BLaER1 treated with 17β-estradiol and CSF1 and Interleukin-3, amounts not matched to agents 10 nM and 100 nM (cell line): ENCODE data around the gene S100A8.
"Not testable (repeated sequence)": the region's sequence is repeated elsewhere in the genome, so short reads cannot be mapped to it uniquely, and the experiment has no call there.

Source experiments
- H3K27ac ChIP-seq, 11 experiments: shearing (Covaris generic); formaldehyde crosslinking; 2 replicates each; pipeline ENCODE4 v1.8.1; 2022
- H3K27me3 ChIP-seq, 11 experiments: shearing (Covaris generic); formaldehyde crosslinking; 2 replicates each; pipeline ENCODE4 v1.8.1; 2022
- H3K36me3 ChIP-seq, 11 experiments: shearing (Covaris generic); formaldehyde crosslinking; 2 replicates each; pipeline ENCODE4 v1.8.1; 2022
- H3K4me1 ChIP-seq, 10 experiments: shearing (Covaris generic); formaldehyde crosslinking; 2 replicates each; pipeline ENCODE4 v1.8.1; 2022
- H3K4me2 ChIP-seq, 11 experiments: shearing (Covaris generic); formaldehyde crosslinking; 2 replicates each; pipeline ENCODE4 v1.8.1; 2022
- H3K4me3 ChIP-seq, 10 experiments: shearing (Covaris generic); formaldehyde crosslinking; 2 replicates each; pipeline ENCODE4 v1.8.1; 2022
- H3K9ac ChIP-seq, 11 experiments: shearing (Covaris generic); formaldehyde crosslinking; 2 replicates each; pipeline ENCODE4 v1.8.1; 2022
- H3K9me3 ChIP-seq, 11 experiments: shearing (Covaris generic); formaldehyde crosslinking; replicated peaks in 1 of 11; 2 replicates each; pipeline ENCODE4 v1.8.1; 2022
- H4K20me1 ChIP-seq, 11 experiments: shearing (Covaris generic); formaldehyde crosslinking; 2 replicates each; pipeline ENCODE4 v1.8.1; 2022
- Cebpa-rat ChIP-seq, 11 experiments: shearing (Covaris generic); IDR thresholded peaks; 2 replicates each; pipeline ENCODE4 v1.8.1; 2022

S100A8 gene

DNA sequence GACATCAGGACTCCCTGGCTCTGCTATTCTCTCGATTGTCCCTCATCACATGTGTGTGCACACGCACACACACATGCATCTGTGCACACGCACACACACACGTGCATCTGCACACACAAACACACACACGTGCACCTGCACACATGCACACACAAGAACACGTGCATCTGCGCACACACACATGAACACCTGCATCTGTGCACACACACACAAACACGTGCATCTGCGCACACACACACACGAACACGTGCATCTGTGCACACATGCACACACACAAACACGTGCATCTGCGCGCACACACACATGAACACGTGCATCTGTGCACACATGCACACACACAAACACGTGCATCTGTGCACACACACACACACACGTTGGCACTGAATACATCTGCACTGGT is 40.1 kb upstream of the S100A8 start:
- Histone ChIP-seq H3K9ac (no peak overlapping the region), H3K27me3 (no peaks in the 10 kb centered on the region), H3K4me1 (peaks cover 0 to under 1% (median 0%) of the 10 kb centered on the region in 10 experiments; a peak in 1 of 20 replicates), H3K36me3 (no peaks in the 10 kb centered on the region), H3K4me3 (no peak overlapping the region), H4K20me1 (no peaks in the 10 kb centered on the region), H3K9me3 (no peaks in the 10 kb centered on the region), H3K27ac (no peak overlapping the region), H3K4me2 (no peak overlapping the region)
- no peak for TF ChIP-seq Cebpa-rat (IDR thresholded peaks at IDR 0.05)

DNA sequence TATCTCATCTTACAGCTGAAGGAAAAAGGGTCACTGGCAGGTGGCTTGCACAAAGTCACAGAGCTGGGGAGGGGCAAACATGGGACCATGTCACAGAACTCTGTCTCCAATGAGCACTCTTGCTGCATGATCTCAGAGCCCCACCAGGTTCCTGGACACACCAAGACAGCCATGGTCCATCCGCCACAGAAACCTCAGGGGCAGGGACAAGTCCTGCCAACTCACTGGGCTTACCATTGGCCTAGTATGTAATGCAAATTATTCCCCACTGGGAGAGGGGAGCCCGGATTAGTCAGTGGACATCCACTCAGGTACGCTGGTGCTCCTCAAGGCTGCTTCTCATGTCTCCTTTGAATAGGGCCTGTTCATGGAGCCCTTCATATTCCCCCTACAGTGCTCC is 39.7 kb upstream of the S100A8 start:
- no peak overlapping the region for H3K27ac ChIP-seq
- no peak overlapping the region for H3K9ac ChIP-seq

DNA sequence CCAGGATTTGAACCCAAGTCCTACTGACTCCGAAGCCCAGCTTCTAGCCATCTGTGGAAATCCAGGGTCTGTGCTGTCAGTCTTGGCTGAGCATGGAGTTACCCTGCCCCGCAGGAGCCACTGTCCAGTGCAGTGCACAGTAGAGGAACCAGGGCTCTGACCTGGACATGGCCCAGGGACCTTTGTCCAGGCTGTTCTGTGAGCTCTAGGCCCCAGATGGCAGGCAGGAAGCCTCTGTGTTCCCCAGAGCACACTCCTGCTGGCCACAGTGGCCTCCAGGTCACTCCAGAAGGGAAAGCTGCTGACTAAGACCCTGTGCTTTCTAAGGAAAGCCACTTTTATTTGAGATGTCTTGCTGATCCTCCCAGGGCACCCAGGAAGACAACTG is 39.3 kb upstream of the S100A8 start:
- TF ChIP-seq Cebpa-rat (IDR thresholded peaks at IDR 0.05): no peak
- no peak overlapping the region for H3K9ac ChIP-seq
- no peak overlapping the region for H3K4me2 ChIP-seq
- H3K4me1 ChIP-seq: no peaks in the 10 kb centered on the region
- no peaks in the 10 kb centered on the region for H3K27me3 ChIP-seq
- no peak overlapping the region for H3K4me3 ChIP-seq
- no peaks in the 10 kb centered on the region for H3K9me3 ChIP-seq
- H3K27ac ChIP-seq: no peak overlapping the region
- no peaks in the 10 kb centered on the region for H3K36me3 ChIP-seq
- H4K20me1 ChIP-seq: no peaks in the 10 kb centered on the region

More for the DNA sequence above, 39.7 kb upstream of the S100A8 start:
- Histone ChIP-seq H3K27me3 (no peaks in the 10 kb centered on the region), H3K4me3 (no peak overlapping the region), H3K4me2 (no peak overlapping the region), H4K20me1 (no peaks in the 10 kb centered on the region), H3K9me3 (no peaks in the 10 kb centered on the region), H3K4me1 (no peaks in the 10 kb centered on the region), H3K36me3 (no peaks in the 10 kb centered on the region)
- TF ChIP-seq Cebpa-rat (IDR thresholded peaks at IDR 0.05): no peak

DNA sequence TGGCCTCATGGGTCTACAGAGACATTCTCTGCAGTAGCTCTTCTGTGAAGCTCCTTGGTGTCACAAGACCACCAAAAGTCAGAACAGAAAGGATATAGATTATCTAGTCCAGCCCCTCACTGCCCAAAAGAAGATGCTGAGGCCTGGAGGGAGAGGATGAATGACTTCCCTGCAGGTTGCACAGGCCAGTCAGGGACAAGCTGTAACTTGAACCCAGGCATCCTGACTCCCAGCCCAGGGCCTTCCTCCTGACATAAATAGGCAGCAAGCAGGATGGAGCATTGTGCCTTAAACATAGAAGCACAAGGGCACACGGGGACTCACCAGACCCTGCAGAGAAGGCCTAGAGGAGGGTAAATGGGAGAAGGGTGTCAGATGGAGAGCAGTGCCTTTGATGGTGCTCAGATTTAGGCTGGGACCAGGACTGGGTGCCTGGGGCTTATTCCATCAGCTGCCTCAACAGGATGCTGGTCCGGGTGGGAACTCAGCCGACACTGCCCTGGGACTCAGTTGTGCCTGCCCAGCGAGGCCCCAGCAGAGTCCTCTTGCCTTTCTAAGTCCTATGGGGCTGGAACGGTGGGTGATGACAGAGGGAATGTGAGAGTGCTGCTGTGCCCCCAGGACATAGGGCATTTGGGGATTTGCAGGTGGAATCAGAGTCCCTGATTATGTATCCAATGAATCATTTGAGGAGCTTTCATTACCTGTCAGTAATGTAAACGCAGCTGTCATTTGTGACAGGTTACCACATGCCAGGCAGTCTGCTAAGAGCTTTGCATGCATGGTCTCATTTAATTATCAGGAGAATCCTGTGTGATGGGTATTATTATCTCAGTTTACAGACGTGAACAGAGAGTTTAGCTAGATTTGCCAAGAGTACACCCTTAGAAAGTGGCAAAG is 38.6 kb upstream of the S100A8 start:
- Histone ChIP-seq H4K20me1 (no peaks in the 10 kb centered on the region), H3K4me1 (no peaks in the 10 kb centered on the region), H3K9ac (no peak overlapping the region), H3K36me3 (no peaks in the 10 kb centered on the region), H3K4me2 (no peak overlapping the region), H3K4me3 (no peak overlapping the region), H3K27me3 (no peaks in the 10 kb centered on the region), H3K9me3 (no peaks in the 10 kb centered on the region), H3K27ac (no peak overlapping the region)
- no peak for TF ChIP-seq Cebpa-rat (IDR thresholded peaks at IDR 0.05)

DNA sequence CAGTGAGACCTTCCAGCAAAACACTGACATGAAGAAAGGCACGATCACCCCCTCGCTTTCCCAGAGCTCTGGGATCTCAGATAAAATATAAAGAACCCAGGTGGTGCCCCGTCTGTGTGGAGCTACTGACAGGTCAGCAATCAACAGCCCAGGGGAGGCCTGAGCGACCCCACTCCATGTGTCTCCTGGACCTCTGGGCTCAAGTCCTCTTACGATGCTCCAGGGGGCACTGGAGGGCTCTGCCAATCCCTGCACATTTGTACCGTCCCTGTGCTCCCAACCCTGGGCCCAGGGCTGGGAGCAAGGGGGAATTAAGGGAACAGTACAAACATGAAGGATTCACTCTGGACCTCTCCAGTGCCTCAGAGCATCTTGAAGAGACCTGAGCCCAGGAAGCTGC is 37.9 kb upstream of the S100A8 start:
- Histone ChIP-seq H3K4me2 (no peak overlapping the region), H3K4me3 (no peak overlapping the region), H3K4me1 (no peaks in the 10 kb centered on the region), H3K27ac (no peak overlapping the region), H3K9me3 (no peaks in the 10 kb centered on the region), H3K9ac (no peak overlapping the region), H4K20me1 (no peaks in the 10 kb centered on the region), H3K27me3 (peaks cover 0 to 3% (median 0%) of the 10 kb centered on the region in 11 experiments; a peak in 1 of 22 replicates), H3K36me3 (no peaks in the 10 kb centered on the region)
- no peak for TF ChIP-seq Cebpa-rat (IDR thresholded peaks at IDR 0.05)

DNA sequence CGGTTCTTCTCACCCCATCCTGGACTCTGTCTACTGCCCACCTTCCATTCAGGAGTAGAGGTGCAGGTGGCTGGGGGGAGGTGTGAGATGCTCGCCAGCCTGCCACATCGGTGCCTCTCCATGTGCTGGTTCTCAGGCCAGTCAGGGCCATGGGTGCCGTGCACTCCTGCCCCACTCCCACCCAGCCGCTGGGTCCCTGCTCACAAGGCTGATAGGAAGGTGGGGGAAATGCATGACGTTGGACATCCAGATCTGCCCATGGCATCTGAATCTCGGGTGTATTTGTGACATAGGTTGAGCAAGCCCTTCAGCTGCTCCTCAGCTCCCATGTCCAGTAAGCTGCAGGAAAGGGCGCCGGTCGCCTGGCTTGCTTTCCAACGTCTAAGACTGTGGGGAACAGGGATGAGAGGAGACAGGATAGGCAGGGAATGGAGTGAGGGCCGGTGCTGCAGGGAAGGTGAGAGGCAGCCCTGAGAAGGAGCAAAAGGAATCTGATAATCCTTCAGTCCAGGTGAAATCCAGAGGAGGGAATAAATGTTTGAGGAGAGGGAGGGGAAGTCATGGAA is 37.3 kb upstream of the S100A8 start:
- H3K4me3 ChIP-seq: no peak overlapping the region
- no peak for TF ChIP-seq Cebpa-rat (IDR thresholded peaks at IDR 0.05)
- H3K9me3 ChIP-seq: no peaks in the 10 kb centered on the region
- no peaks in the 10 kb centered on the region for H3K4me1 ChIP-seq
- H3K27me3 ChIP-seq: peaks cover 0 to 5% (median 0%) of the 10 kb centered on the region in 11 experiments; a peak in 2 of 22 replicates
- H3K4me2 ChIP-seq: no peak overlapping the region
- H3K36me3 ChIP-seq: no peaks in the 10 kb centered on the region
- H3K27ac ChIP-seq: no peak overlapping the region
- no peaks in the 10 kb centered on the region for H4K20me1 ChIP-seq
- H3K9ac ChIP-seq: no peak overlapping the region

DNA sequence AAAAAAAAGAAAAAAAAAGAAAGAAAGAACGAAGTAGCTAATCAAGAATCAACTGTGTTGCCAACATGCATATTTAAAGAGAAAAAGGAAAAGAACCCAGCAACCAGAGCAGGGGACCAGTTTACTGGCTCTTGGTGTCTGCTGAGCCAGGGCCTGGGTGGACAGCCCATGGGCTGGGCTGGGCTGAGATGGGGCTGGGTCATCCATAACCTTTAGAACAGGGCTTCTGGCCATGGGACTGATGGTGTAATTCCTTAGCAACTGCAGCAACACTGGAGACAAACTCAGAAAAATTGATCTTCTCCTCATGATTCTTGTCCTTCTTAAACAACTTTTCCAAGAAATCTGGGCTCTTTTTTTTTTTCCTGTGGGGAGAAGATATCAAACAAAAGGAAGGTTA is 35.9 kb upstream of the S100A8 start:
- Histone ChIP-seq H3K9me3 (no peaks in the 10 kb centered on the region), H3K9ac (no peak overlapping the region), H3K4me3 (no peak overlapping the region), H3K36me3 (no peaks in the 10 kb centered on the region), H3K27ac (no peak overlapping the region), H3K27me3 (peaks cover 0 to 5% (median 0%) of the 10 kb centered on the region in 11 experiments; a peak in 2 of 22 replicates), H4K20me1 (no peaks in the 10 kb centered on the region), H3K4me2 (no peak overlapping the region), H3K4me1 (no peaks in the 10 kb centered on the region)
- TF ChIP-seq Cebpa-rat (IDR thresholded peaks at IDR 0.05): no peak

DNA sequence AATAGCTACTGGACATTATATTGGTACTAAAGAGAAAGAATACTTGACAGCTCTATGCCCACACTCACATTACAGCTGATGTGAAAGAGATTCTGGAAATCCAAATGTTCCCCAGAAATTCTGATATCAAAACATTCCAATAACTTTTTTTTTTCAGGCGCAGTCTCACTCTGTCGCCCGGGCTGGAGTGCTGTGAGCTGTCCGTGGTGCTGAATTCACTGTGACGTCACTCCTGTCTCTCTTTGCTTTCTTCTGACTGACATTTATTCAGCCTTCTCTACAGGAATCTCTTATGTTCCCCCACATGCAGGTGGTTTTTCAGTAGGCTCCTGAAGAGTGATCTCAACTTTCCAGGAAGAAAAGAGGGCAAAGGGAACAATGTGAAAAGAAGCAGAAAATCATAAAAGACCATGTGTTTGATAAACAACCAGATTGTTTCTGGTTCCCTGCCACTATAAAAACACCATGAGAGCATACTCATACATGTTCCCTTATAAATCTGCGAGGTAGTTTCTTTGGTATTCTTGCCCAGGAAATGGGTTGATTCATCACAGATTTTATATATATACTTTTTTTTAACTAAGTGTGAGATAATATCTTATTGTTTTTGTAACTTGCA is 31.7 kb upstream of the S100A8 start:
- Histone ChIP-seq H3K4me3 (no peak overlapping the region), H3K4me2 (no peak overlapping the region), H3K9me3 (no peaks in the 10 kb centered on the region), H3K36me3 (no peaks in the 10 kb centered on the region), H3K27ac (no peak overlapping the region), H4K20me1 (no peaks in the 10 kb centered on the region), H3K9ac (no peak overlapping the region), H3K27me3 (peaks cover 0 to 5% (median 0%) of the 10 kb centered on the region in 11 experiments; a peak in 2 of 22 replicates), H3K4me1 (no peaks in the 10 kb centered on the region)
- TF ChIP-seq Cebpa-rat (IDR thresholded peaks at IDR 0.05): no peak

DNA sequence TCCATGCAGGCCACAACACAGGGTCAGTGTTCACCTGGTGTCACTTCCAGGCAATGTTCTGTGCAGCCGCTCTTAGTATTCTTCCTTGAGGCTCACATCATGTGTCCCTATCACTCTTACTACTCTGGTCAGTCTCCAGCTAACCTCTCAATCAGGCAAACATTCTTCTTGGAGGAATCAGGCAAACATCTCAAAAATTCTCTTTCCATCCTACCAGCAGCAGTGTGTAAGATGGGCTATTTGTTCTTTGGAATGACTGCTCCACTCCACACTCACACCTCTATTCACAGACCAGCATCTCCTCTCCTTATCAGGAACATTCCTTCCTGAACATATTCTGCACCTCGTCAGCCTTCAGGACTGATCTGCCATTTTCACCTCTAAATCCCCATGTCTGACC is 29.4 kb upstream of the S100A8 start:
- Histone ChIP-seq H3K36me3 (no peaks in the 10 kb centered on the region), H3K4me2 (no peak overlapping the region), H4K20me1 (no peaks in the 10 kb centered on the region), H3K9me3 (no peaks in the 10 kb centered on the region), H3K4me3 (no peak overlapping the region), H3K27ac (no peak overlapping the region), H3K9ac (no peak overlapping the region), H3K27me3 (peaks cover 0 to 5% (median 0%) of the 10 kb centered on the region in 11 experiments; a peak in 2 of 22 replicates), H3K4me1 (peaks cover 0 to 18% (median 5%) of the 10 kb centered on the region in 10 experiments; a peak in 8 of 20 replicates)
- no peak for TF ChIP-seq Cebpa-rat (IDR thresholded peaks at IDR 0.05)

DNA sequence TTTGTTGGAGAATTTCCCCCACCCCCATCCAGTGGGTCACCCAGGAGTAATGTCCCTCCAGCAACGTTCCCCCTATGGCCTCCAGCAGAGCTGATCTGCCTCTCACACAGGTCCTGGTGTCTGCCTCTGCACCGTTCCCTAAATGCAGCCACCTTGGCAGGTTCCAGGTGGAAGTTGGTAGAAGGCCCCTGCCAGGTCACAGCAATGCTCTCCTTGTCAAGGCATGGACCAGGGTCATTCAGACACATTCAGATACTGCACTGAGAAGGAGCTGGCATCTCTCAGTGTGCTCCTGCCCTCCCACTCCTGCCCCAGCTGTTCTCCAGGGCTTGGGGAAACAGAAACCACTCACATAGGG is 28.5 kb upstream of the S100A8 start:
- H3K27me3 ChIP-seq, H3K36me3 ChIP-seq, H3K27ac ChIP-seq, H3K4me3 ChIP-seq, H3K9ac ChIP-seq, H4K20me1 ChIP-seq, H3K9me3 ChIP-seq, H3K4me2 ChIP-seq: not testable (repeated sequence)
- H3K4me1 ChIP-seq: peaks cover 0 to 27% (median 5%) of the 10 kb centered on the region in 10 experiments; a peak in 8 of 20 replicates

DNA sequence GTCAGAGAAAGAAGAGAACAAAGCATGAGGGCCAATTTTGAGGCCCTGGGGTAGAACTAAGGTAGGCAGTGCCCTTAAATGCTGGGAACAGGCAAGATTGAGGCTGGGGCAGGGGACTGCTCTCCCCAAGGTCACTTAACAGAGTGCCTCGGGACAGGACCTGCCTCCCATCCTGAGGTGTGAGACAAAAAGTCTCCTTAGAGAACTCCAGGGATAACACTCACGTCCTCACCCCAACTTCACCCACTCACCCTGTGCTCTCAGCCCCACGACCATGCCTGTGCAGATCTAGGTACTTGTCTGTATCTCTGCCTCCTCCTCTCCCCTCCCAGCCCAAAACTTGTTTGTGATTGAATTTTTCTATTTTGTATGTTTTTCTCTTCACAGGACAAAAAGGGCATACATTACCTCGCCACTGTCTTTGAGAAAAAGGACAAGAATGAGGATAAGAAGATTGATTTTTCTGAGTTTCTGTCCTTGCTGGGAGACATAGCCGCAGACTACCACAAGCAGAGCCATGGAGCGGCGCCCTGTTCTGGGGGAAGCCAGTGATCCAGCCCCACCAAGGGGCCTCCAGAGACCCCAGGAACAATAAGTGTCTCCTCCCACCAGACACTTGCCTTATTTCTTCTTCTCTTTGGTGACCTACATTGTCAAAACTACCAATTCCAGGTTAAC is 28.0 kb upstream of the S100A8 start:
- not testable (repeated sequence) for H3K4me3 ChIP-seq, H3K36me3 ChIP-seq, H3K9ac ChIP-seq, H3K27ac ChIP-seq, H4K20me1 ChIP-seq, H3K9me3 ChIP-seq, H3K27me3 ChIP-seq, H3K4me2 ChIP-seq
- H3K4me1 ChIP-seq: peaks cover 0 to 32% (median 5%) of the 10 kb centered on the region in 10 experiments; a peak in 8 of 20 replicates
